Measurements from ENCODE around the gene ARFRP1.
A peak's percentile ranks its signal among the peaks of the same experiment; 100 is the strongest.
"Not testable (repeated sequence)": the region's sequence is repeated elsewhere in the genome, so short reads cannot be mapped to it uniquely, and the experiment has no call there.

The ARFRP1 gene

GRCh38 chr20:63671695-63672094 is 36.1 kb downstream of the ARFRP1 start:
- DNase-seq: not testable (repeated sequence)

- no peak for DNase-seq
Measured at GRCh38 chr20:63668351-63668750, 39.4 kb downstream of the ARFRP1 start.

- DNase-seq: no peak
Measured at GRCh38 chr20:63667858-63668257, 39.9 kb downstream of the ARFRP1 start.

- no peak for DNase-seq
Measured at GRCh38 chr20:63665708-63666107, 42.1 kb downstream of the ARFRP1 start.

- no peak for DNase-seq
Measured at GRCh38 chr20:63664861-63665594, 42.7 kb downstream of the ARFRP1 start.

- DNase-seq: no peak
Measured at GRCh38 chr20:63664143-63664851, 43.5 kb downstream of the ARFRP1 start.

GRCh38 chr20:63663332-63664066 is 44.3 kb downstream of the ARFRP1 start:
- DNase-seq: no peak

- no peak for DNase-seq
Measured at GRCh38 chr20:63662813-63663189, 45.0 kb downstream of the ARFRP1 start.

GRCh38 chr20:63661959-63662812 is 45.6 kb downstream of the ARFRP1 start:
- DNase-seq: no peak

- no peak for DNase-seq
Measured at GRCh38 chr20:63661108-63661507, 46.7 kb downstream of the ARFRP1 start.

GRCh38 chr20:63660622-63661021 is 47.2 kb downstream of the ARFRP1 start:
- DNase-seq: no peak

GRCh38 chr20:63660174-63660573 is 47.6 kb downstream of the ARFRP1 start:
- DNase-seq: not testable (repeated sequence)

GRCh38 chr20:63659370-63659769 is 48.4 kb downstream of the ARFRP1 start:
- DNase-seq: no peak

GRCh38 chr20:63658749-63659187 is 49.0 kb downstream of the ARFRP1 start:
- no peak for DNase-seq

- DNase-seq: peak; percentile 83
Measured at GRCh38 chr20:63657937-63658748, 49.6 kb downstream of the ARFRP1 start, which contains the start of gene RTEL1. RTEL1 (plus strand) TSS chr20:63658312; CDS start chr20:63659403, 1,091 bp downstream.

- DNase-seq: no peak
Measured at GRCh38 chr20:63657260-63657936, 50.4 kb downstream of the ARFRP1 start.

GRCh38 chr20:63656451-63656850 is 51.3 kb downstream of the ARFRP1 start:
- no peak for DNase-seq

- DNase-seq: no peak
Measured at GRCh38 chr20:63655249-63655648, 52.5 kb downstream of the ARFRP1 start.

- no peak for DNase-seq
Measured at GRCh38 chr20:63653974-63654668, 53.7 kb downstream of the ARFRP1 start.
